ENCODE data around the gene CABP5. TPM values are rescaled to one million over a fixed set of nuclear protein-coding genes. Genes with fewer than 3 reads are reported as not detected.

CABP5 gene
- total and polyA plus RNA-seq, 2 experiments from 2014 or later = not detected

DNA sequence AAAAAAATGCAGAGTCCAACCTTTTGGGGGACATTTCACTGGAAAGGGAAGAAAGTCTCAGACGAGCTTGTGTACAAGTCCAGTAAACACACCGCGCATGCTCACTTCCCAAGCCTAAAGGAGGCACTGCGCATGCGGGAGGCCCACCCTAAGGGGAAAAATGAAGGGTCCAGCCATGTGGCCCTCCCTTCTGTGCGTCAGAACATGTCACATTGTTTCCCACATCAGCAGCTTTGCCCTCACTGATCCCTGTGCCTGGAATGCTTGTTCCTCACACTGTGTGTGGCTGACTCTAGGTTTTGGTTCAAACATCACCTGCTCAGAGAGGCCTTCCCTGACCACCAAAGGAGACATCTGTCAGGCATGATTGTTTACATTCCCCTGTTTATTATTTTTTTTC lies 45.1 kb downstream of the CABP5 start:
- no peaks in the 10 kb centered on the region for H4K20me1 ChIP-seq (replicated peaks; ENCODE audit: insufficient read depth)
- no peak overlapping the region for H3K4me3 ChIP-seq
- H2AFZ ChIP-seq = no peak overlapping the region
- DNase-seq (ENCODE audit: low spot score) (no peak), ATAC-seq (no peak)
- H3K4me2 ChIP-seq = no peak overlapping the region
- H3K4me3 Mint-ChIP-seq = no peak overlapping the region
- H3K27ac Mint-ChIP-seq = no peak overlapping the region
- H3F3A ChIP-seq (replicated peaks; ENCODE audit: low read depth) = no peaks in the 10 kb centered on the region
- no peaks in the 10 kb centered on the region for H3K79me2 ChIP-seq (replicated peaks; ENCODE audit: insufficient read depth)
- TF ChIP-seq REST (IDR thresholded peaks at IDR 0.05; ENCODE audit: unreplicated experiment) (no peak), JUNB (IDR thresholded peaks at IDR 0.05; ENCODE audit: unreplicated experiment) (no peak), NANOG (IDR thresholded peaks at IDR 0.05; ENCODE audit: borderline replicate concordance) (no peak), ZNF114 (CRISPR knock-in tag; IDR thresholded peaks at IDR 0.05) (no peak), POLR2AphosphoS5 (IDR thresholded peaks at IDR 0.05; ENCODE audit: low read depth) (no peak), ZNF462 (CRISPR knock-in tag; IDR thresholded peaks at IDR 0.05) (no peak), EZH2phosphoT487 (IDR thresholded peaks at IDR 0.05; ENCODE audit: unreplicated experiment) (no peak), ZNF331 (CRISPR knock-in tag; IDR thresholded peaks at IDR 0.05; ENCODE audit: low read depth) (no peak), EZH2 (IDR thresholded peaks at IDR 0.05; ENCODE audit: low read depth, unreplicated experiment) (no peak)
- H3K27me3 ChIP-seq (ENCODE audit: insufficient read depth) = no peaks in the 10 kb centered on the region
- H3K27me3 Mint-ChIP-seq (ENCODE audit: insufficient read depth, low read depth, poor library complexity) = peaks cover 9% of the 10 kb centered on the region
- H3K4me1 ChIP-seq (ENCODE audit: insufficient read depth) = no peaks in the 10 kb centered on the region
- no peak overlapping the region for H3K27ac ChIP-seq (ENCODE audit: low read depth)
- H3K9me2 ChIP-seq (ENCODE audit: insufficient read depth) = peaks cover 16% of the 10 kb centered on the region; the same call in 1 of the 2 replicates
- H3K36me3 ChIP-seq (ENCODE audit: insufficient read depth) = no peaks in the 10 kb centered on the region
- H3K9me3 Mint-ChIP-seq = peaks cover 11% of the 10 kb centered on the region; the same call in 2 of the 3 replicates
- H3K36me3 Mint-ChIP-seq (ENCODE audit: low read depth) = no peaks in the 10 kb centered on the region
- H3K4me1 Mint-ChIP-seq = no peaks in the 10 kb centered on the region

Measured in GM23338 (cell line).